Measurements from ENCODE around the gene CDYL2. TPM values are rescaled to one million over a fixed set of nuclear protein-coding genes. Genes with fewer than 3 reads are reported as not detected.
A peak's percentile ranks its signal among the peaks of the same experiment; 100 is the strongest.

Gene CDYL2
- total and polyA plus RNA-seq, 4 donors, result 8.5 to 15.9 (median 11.7) TPM

- H3K4me3 ChIP-seq (ENCODE audit: low read depth, low read length), result no peak overlapping the region
- no peaks in the 10 kb centered on the region for H3K4me1 ChIP-seq (ENCODE audit: control insufficient read depth, insufficient read depth, low read length)
- no peak overlapping the region for H3K27ac ChIP-seq (ENCODE audit: low read depth, low read length)
- WGBS (ENCODE audit: insufficient coverage), result 86% methylated on average over 2 of the region's 3 CpGs
- peaks cover 22% of the 10 kb centered on the region for H3K36me3 ChIP-seq (ENCODE audit: control insufficient read depth, insufficient read depth, low read length)
- DNase-seq (ENCODE audit: low read depth in 4 of 6, low spot score in 6 of 6), result no peak
- H3K27me3 ChIP-seq (ENCODE audit: control insufficient read depth, insufficient read depth, low read length), result no peaks in the 10 kb centered on the region
- H3K9me3 ChIP-seq (ENCODE audit: control insufficient read depth, insufficient read depth, low read length), result peaks cover 1% of the 10 kb centered on the region
Observed at GRCh38 chr16:80616362-80616761, 188.0 kb downstream of the CDYL2 start.

DNA sequence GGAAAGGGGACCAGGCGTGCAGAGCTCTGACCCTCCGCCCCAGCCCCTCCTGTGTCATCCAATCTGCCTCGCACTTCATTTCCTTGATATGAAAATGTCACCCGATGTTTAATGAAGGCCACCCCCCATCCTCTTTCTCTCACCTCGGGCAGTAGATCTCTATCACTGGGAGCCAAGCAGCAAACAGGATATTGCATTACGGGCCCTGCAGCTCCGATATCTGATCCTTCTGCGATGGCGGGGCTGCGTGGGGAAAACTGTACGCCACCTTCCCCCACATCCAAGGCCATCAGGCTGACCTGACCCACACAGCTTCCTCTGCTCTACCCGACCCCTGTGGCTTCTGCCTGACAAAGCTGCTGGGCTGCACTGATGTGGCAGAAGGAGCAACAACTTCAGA is 188.7 kb downstream of the CDYL2 start:
- WGBS (ENCODE audit: insufficient coverage), result 91% methylated on average over 12 of the region's 12 CpGs
- DNase-seq (ENCODE audit: low read depth in 4 of 6, low spot score in 6 of 6), result no peak
- H3K4me3 ChIP-seq (ENCODE audit: low read depth, low read length), result no peak overlapping the region
- H3K4me1 ChIP-seq (ENCODE audit: control insufficient read depth, insufficient read depth, low read length), result no peaks in the 10 kb centered on the region
- no peak overlapping the region for H3K27ac ChIP-seq (ENCODE audit: low read depth, low read length)
- peaks cover 28% of the 10 kb centered on the region for H3K36me3 ChIP-seq (ENCODE audit: control insufficient read depth, insufficient read depth, low read length)
- no peaks in the 10 kb centered on the region for H3K27me3 ChIP-seq (ENCODE audit: control insufficient read depth, insufficient read depth, low read length)
- peaks cover 1% of the 10 kb centered on the region for H3K9me3 ChIP-seq (ENCODE audit: control insufficient read depth, insufficient read depth, low read length)

GRCh38 chr16:80614908-80615671 is 189.3 kb downstream of the CDYL2 start:
- Histone ChIP-seq H3K36me3 (ENCODE audit: control insufficient read depth, insufficient read depth, low read length) (peaks cover 31% of the 10 kb centered on the region), H3K27ac (ENCODE audit: low read depth, low read length) (no peak overlapping the region), H3K27me3 (ENCODE audit: control insufficient read depth, insufficient read depth, low read length) (no peaks in the 10 kb centered on the region), H3K4me3 (ENCODE audit: low read depth, low read length) (no peak overlapping the region), H3K9me3 (ENCODE audit: control insufficient read depth, insufficient read depth, low read length) (peaks cover 1% of the 10 kb centered on the region), H3K4me1 (ENCODE audit: control insufficient read depth, insufficient read depth, low read length) (no peaks in the 10 kb centered on the region)
- 93% methylated on average over 7 of the region's 12 CpGs for WGBS (ENCODE audit: insufficient coverage)
- DNase-seq (ENCODE audit: low read depth in 4 of 6, low spot score in 6 of 6), result no peak

DNA sequence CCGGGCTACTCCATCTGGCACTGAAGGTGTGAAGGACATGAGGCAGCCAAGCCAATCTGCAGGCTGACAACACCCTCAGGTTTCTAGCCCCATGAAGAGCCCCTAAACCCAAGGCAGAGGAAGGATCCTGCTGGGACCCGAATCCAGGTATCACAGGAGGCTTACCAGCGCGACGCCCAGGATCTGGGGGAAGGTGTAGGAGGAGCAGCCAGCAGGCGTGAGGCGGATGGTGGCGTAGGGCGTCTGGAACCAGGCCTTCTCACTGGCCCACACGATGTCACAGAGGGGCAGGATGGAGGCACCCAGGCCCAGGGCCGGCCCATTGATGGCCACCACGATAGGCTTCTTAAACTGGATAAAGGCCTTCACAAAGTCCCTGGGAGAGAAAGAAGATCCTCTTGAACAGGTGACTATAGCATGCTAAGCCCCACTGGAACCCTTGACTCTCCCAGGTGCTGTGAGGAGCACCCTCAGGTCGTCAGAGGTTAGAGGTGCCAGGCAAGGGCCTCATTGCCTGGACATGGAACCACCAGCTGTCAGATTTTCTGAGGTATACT is 191.9 kb downstream of the CDYL2 start:
- H3K27ac ChIP-seq (ENCODE audit: low read depth, low read length), result no peak overlapping the region
- H3K36me3 ChIP-seq (ENCODE audit: control insufficient read depth, insufficient read depth, low read length), result peaks cover 28% of the 10 kb centered on the region
- H3K27me3 ChIP-seq (ENCODE audit: control insufficient read depth, insufficient read depth, low read length), result no peaks in the 10 kb centered on the region
- no peak overlapping the region for H3K4me3 ChIP-seq (ENCODE audit: low read depth, low read length)
- WGBS (ENCODE audit: insufficient coverage), result 91% methylated on average over 12 of the region's 13 CpGs
- DNase-seq (ENCODE audit: low read depth in 4 of 6, low spot score in 6 of 6), result no peak
- H3K9me3 ChIP-seq (ENCODE audit: control insufficient read depth, insufficient read depth, low read length), result peaks cover 1% of the 10 kb centered on the region
- no peaks in the 10 kb centered on the region for H3K4me1 ChIP-seq (ENCODE audit: control insufficient read depth, insufficient read depth, low read length)

DNA sequence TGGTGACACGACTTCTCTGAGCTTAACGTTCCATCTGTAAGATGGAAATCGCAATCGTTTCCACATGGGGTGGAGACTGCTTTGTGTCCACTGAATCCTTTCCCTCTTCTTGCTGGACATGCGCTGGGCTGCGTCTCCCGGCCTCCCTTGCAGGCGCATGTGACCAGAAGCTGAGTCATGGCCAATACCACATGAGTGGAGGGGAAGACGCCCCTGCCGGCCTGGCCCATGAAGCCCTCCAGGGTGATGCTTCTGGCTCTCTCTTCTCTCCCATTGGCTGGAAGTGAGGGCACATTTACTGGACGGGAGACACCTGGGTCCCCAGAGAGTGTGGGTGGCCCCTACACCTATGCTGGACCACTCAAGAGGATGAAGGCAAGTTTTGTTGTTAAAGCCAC is 192.5 kb downstream of the CDYL2 start:
- no peaks in the 10 kb centered on the region for H3K4me1 ChIP-seq (ENCODE audit: control insufficient read depth, insufficient read depth, low read length)
- no peak for DNase-seq (ENCODE audit: low read depth in 4 of 6, low spot score in 6 of 6)
- H3K9me3 ChIP-seq (ENCODE audit: control insufficient read depth, insufficient read depth, low read length), result peaks cover 1% of the 10 kb centered on the region
- no peaks in the 10 kb centered on the region for H3K27me3 ChIP-seq (ENCODE audit: control insufficient read depth, insufficient read depth, low read length)
- no peak overlapping the region for H3K27ac ChIP-seq (ENCODE audit: low read depth, low read length)
- H3K4me3 ChIP-seq (ENCODE audit: low read depth, low read length), result no peak overlapping the region
- 89% methylated on average over 11 of the region's 11 CpGs for WGBS (ENCODE audit: insufficient coverage)
- H3K36me3 ChIP-seq (ENCODE audit: control insufficient read depth, insufficient read depth, low read length), result peaks cover 32% of the 10 kb centered on the region

DNA sequence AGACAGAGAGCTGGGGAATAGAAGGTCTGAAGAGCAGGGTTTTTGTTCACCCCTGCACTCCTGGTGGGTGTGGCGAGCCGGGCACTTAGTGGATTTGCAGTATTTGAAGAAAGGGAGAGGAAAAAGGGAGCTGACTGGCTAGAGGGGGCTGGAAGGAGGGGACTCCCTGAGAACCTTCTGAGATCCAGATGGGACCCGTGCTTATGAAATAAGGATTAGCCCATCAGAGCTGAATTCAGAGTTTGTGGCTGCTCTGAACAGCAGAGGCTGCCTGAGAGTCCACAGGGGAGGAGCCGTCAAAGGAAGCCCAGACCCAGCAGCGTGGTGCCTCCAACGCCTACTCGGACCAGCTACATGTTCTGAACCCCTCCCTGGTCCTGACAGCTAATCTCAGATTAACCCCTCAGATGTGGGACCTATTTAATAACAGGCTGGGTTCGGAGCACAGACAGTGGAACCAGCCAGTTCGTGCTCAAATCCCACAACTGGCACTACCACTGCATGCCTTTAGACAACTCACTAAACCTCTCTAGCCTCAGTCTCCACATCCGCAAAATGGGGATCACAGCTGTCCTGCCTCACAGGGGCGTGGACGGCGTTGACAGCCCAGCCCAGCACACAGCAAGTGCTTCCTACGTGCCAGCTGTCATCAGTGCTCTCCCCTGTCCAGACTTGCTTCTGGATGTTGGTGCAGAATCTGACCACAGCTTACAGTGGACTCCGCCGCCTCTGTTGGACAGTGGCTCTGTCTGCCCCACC is 193.0 kb downstream of the CDYL2 start:
- WGBS (ENCODE audit: insufficient coverage), result 86% methylated on average over 16 of the region's 16 CpGs
- Histone ChIP-seq H3K27me3 (ENCODE audit: control insufficient read depth, insufficient read depth, low read length) (no peaks in the 10 kb centered on the region), H3K27ac (ENCODE audit: low read depth, low read length) (no peak overlapping the region), H3K9me3 (ENCODE audit: control insufficient read depth, insufficient read depth, low read length) (peaks cover 1% of the 10 kb centered on the region), H3K4me3 (ENCODE audit: low read depth, low read length) (no peak overlapping the region), H3K36me3 (ENCODE audit: control insufficient read depth, insufficient read depth, low read length) (peaks cover 34% of the 10 kb centered on the region), H3K4me1 (ENCODE audit: control insufficient read depth, insufficient read depth, low read length) (no peaks in the 10 kb centered on the region)
- DNase-seq (ENCODE audit: low read depth in 4 of 6, low spot score in 6 of 6), result no peak

DNA sequence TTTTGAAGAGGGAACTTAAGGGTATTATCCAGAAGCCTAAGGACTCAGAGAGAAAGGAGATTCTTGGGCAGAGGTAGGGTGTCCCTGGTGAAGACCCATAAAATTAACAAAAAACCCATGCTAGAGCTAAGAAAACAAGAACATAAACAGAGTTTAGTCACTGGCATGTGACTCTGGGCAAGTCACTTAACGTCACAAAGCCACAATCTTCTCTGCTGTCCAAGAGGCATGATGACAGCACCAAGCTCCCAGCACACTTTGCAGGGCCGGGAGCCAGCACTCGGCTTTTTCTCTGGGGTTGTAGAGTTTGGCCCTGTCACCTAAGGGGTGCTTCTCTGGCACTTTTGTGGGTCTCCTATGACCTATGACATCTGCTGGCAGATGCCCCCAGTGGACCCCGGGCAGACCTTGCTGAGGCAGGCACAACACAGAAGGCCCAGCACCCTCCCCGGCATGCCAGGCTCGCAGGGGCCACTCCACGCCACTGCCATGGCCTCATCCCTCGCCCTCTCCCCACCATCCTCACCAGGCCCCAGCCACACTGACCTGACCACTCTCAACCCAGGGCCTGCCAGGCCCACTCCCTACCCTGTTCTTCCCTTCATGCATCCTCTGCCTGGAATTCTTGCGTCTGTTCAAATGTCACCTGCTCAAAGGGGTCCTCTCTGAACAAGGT is 193.8 kb downstream of the CDYL2 start:
- H3K27ac ChIP-seq (ENCODE audit: low read depth, low read length), result no peak overlapping the region
- no peaks in the 10 kb centered on the region for H3K4me1 ChIP-seq (ENCODE audit: control insufficient read depth, insufficient read depth, low read length)
- H3K4me3 ChIP-seq (ENCODE audit: low read depth, low read length), result no peak overlapping the region
- H3K27me3 ChIP-seq (ENCODE audit: control insufficient read depth, insufficient read depth, low read length), result no peaks in the 10 kb centered on the region
- peaks cover 1% of the 10 kb centered on the region for H3K9me3 ChIP-seq (ENCODE audit: control insufficient read depth, insufficient read depth, low read length)
- H3K36me3 ChIP-seq (ENCODE audit: control insufficient read depth, insufficient read depth, low read length), result peaks cover 41% of the 10 kb centered on the region
- no peak for DNase-seq (ENCODE audit: low read depth in 4 of 6, low spot score in 6 of 6)
- WGBS (ENCODE audit: insufficient coverage), result 93% methylated on average over 8 of the region's 9 CpGs

GRCh38 chr16:80608946-80609345 is 195.5 kb downstream of the CDYL2 start:
- no peak overlapping the region for H3K4me3 ChIP-seq (ENCODE audit: low read depth, low read length)
- no peaks in the 10 kb centered on the region for H3K27me3 ChIP-seq (ENCODE audit: control insufficient read depth, insufficient read depth, low read length)
- H3K4me1 ChIP-seq (ENCODE audit: control insufficient read depth, insufficient read depth, low read length), result no peaks in the 10 kb centered on the region
- no peak for DNase-seq (ENCODE audit: low read depth in 4 of 6, low spot score in 6 of 6)
- H3K9me3 ChIP-seq (ENCODE audit: control insufficient read depth, insufficient read depth, low read length), result no peaks in the 10 kb centered on the region
- H3K27ac ChIP-seq (ENCODE audit: low read depth, low read length), result no peak overlapping the region
- 91% methylated on average over 6 of the region's 6 CpGs for WGBS (ENCODE audit: insufficient coverage)
- peaks cover 47% of the 10 kb centered on the region for H3K36me3 ChIP-seq (ENCODE audit: control insufficient read depth, insufficient read depth, low read length)

GRCh38 chr16:80607204-80607603 is 197.2 kb downstream of the CDYL2 start:
- no peaks in the 10 kb centered on the region for H3K9me3 ChIP-seq (ENCODE audit: control insufficient read depth, insufficient read depth, low read length)
- peak in 1 of 6 donors; percentile 6 for DNase-seq (ENCODE audit: low read depth in 4 of 6, low spot score in 6 of 6)
- H3K36me3 ChIP-seq (ENCODE audit: control insufficient read depth, insufficient read depth, low read length), result peaks cover 45% of the 10 kb centered on the region
- no peak overlapping the region for H3K4me3 ChIP-seq (ENCODE audit: low read depth, low read length)
- 85% methylated on average over 2 of the region's 6 CpGs for WGBS (ENCODE audit: insufficient coverage)
- no peaks in the 10 kb centered on the region for H3K27me3 ChIP-seq (ENCODE audit: control insufficient read depth, insufficient read depth, low read length)
- no peaks in the 10 kb centered on the region for H3K4me1 ChIP-seq (ENCODE audit: control insufficient read depth, insufficient read depth, low read length)
- H3K27ac ChIP-seq (ENCODE audit: low read depth, low read length), result no peak overlapping the region

Measured in spinal cord (tissue), 10 donors.